B cell (primary cell): ENCODE data around the gene TCEANC. TPM values are rescaled to one million over a fixed set of nuclear protein-coding genes. Genes with fewer than 3 reads are reported as not detected.
"Not testable (repeated sequence)": the region's sequence is repeated elsewhere in the genome, so short reads cannot be mapped to it uniquely, and the experiment has no call there.

Experiments
- ATAC-seq: fragments of 200-7000 bp; cut with Tn5 transposase; one replicate; pipeline ENCODE4 v1.10.0; 2021; ENCODE audit warnings: low read depth, mild to moderate bottlenecking, moderate number of reproducible peaks, moderate library complexity
- CTCF ChIA-PET: fragments of 350-600 bp; sonication (Branson Sonifier 250); formaldehyde crosslinking; loops from one replicate; lab custom pipeline; 2021; ENCODE audit warnings: antibody characterized with exemption, inconsistent platforms; lab: Charles Lee
- POLR2A ChIA-PET: fragments of 350-600 bp; sonication (Branson Sonifier 250); formaldehyde crosslinking; loops from one replicate; lab custom pipeline; 2021; ENCODE audit warnings: antibody characterized with exemption; lab: Charles Lee
- DNase-seq: peaks from one replicate; pipeline ENCODE4 v3.0.0; 2013
- H2AFZ ChIP-seq: 2 replicates; pipeline ENCODE4 v1.6.1; 2012; ENCODE audit warnings: mild to moderate bottlenecking, low read depth, low read length; ENCODE audit not compliant: insufficient read depth, poor library complexity, severe bottlenecking
- H3K27ac ChIP-seq, 2 donors: 1 replicate in 1 of 2; 2 replicates in 1 of 2; pipeline ENCODE4 v1.5.1; 2012 to 2013; ENCODE audit warnings: low read length in 2 of 2, mild to moderate bottlenecking in 2 of 2, moderate library complexity in 1 of 2
- H3K27me3 ChIP-seq, 4 experiments: fragments of 200-600 bp in 1 of 4; sonication (generic) in 1 of 4; replicated peaks in 1 of 4; 1 replicate in 2 of 4; 2 replicates in 2 of 4; pipeline versions ENCODE4 v1.6.1 to v1.7.0; 2013 to 2016; ENCODE audit warnings: low read length in 3 of 4, mild to moderate bottlenecking in 2 of 4, mixed read lengths in 1 of 4, moderate library complexity in 1 of 4; ENCODE audit not compliant: insufficient read depth in 4 of 4, control insufficient read depth in 3 of 4; ENCODE audit errors: control extremely low read depth in 1 of 4
- H3K36me3 ChIP-seq, 2 experiments: replicated peaks in 1 of 2; 1 replicate in 1 of 2; 2 replicates in 1 of 2; pipeline versions ENCODE4 v1.6.1 to v1.7.1; 2013; ENCODE audit warnings: low read length in 1 of 2; ENCODE audit not compliant: insufficient read depth in 2 of 2, control insufficient read depth in 1 of 2; ENCODE audit errors: control extremely low read depth in 1 of 2, extremely low read depth in 1 of 2
- H3K4me1 ChIP-seq, 2 donors: fragments of 200-600 bp in 1 of 2; sonication (generic) in 1 of 2; 1 replicate in 1 of 2; 2 replicates in 1 of 2; pipeline versions ENCODE4 v1.5.1 to v1.6.1; 2013 to 2017; ENCODE audit warnings: low read length in 2 of 2; ENCODE audit not compliant: control insufficient read depth in 2 of 2, insufficient read depth in 2 of 2
- H3K4me2 ChIP-seq: replicated peaks from 2 replicates; pipeline ENCODE3; 2012; ENCODE audit warnings: mild to moderate bottlenecking, low read depth, low read length; ENCODE audit not compliant: poor library complexity, severe bottlenecking
- H3K4me3 ChIP-seq, 5 experiments: fragments of 200-600 bp in 1 of 5; sonication (generic) in 1 of 5; 1 replicate in 3 of 5; 2 replicates in 2 of 5; pipeline versions ENCODE4 v1.5.1 to v1.7.0; 2011 to 2016; ENCODE audit warnings: low read length in 4 of 5, mild to moderate bottlenecking in 4 of 5, low read depth in 2 of 5, control low read depth in 1 of 5, moderate library complexity in 1 of 5; ENCODE audit not compliant: insufficient read depth in 1 of 5; ENCODE audit errors: control extremely low read depth in 1 of 5, extremely low read depth in 1 of 5
- H3K79me2 ChIP-seq: fragments of 200-600 bp; sonication (generic); one replicate; pipeline ENCODE4 v1.6.0; 2016; ENCODE audit warnings: low read length; ENCODE audit not compliant: control insufficient read depth, insufficient read depth
- H3K9ac ChIP-seq: fragments of 200-600 bp; sonication (generic); 2 replicates; pipeline ENCODE4 v1.6.1; 2017; ENCODE audit warnings: mild to moderate bottlenecking, low read length, moderate library complexity
- H3K9me3 ChIP-seq, 3 donors: one replicate each; pipeline versions ENCODE4 v1.6.1 to v1.7.1; 2013; ENCODE audit warnings: low read length in 2 of 3; ENCODE audit not compliant: control insufficient read depth in 2 of 3, insufficient read depth in 1 of 3; ENCODE audit errors: control extremely low read depth in 1 of 3
- H4K20me1 ChIP-seq: 2 replicates; pipeline ENCODE4 v1.6.0; 2012; ENCODE audit warnings: mild to moderate bottlenecking, low read length; ENCODE audit not compliant: insufficient read depth, control insufficient read depth, poor library complexity, severe bottlenecking
- H3K27ac Mint-ChIP-seq: one replicate; pipeline ENCODE4 v1.8.0; 2021; ENCODE audit warnings: mixed read lengths
- H3K27me3 Mint-ChIP-seq: one replicate; pipeline ENCODE4 v1.8.0; 2021; ENCODE audit warnings: mixed read lengths
- H3K4me1 Mint-ChIP-seq: one replicate; pipeline ENCODE4 v1.8.0; 2021; ENCODE audit warnings: mixed read lengths
- H3K4me3 Mint-ChIP-seq: one replicate; pipeline ENCODE4 v1.8.0; 2021; ENCODE audit warnings: mixed read lengths
- H3K9me3 Mint-ChIP-seq: one replicate; pipeline ENCODE4 v1.8.0; 2022; ENCODE audit warnings: mixed read lengths; ENCODE audit not compliant: insufficient read depth
- EZH2 ChIP-seq: IDR thresholded peaks from 2 replicates; pipeline ENCODE4 v1.6.1; 2012; ENCODE audit warnings: borderline replicate concordance, low read depth, mild to moderate bottlenecking, moderate library complexity, low read length; ENCODE audit not compliant: insufficient read depth, poor library complexity, severe bottlenecking
- WGBS: methylation state at CpG from one replicate; pipeline ENCODE4 v1.1.5; 2013; ENCODE audit warnings: missing lambda C conversion rate; ENCODE audit not compliant: insufficient coverage; 5-methylcytosine and 5-hydroxymethylcytosine counted together
- intact Hi-C: fragments of 100-400 bp; cut with micrococcal nuclease; formaldehyde crosslinking; loops from one replicate; pipeline ENCODE4 v1.10.0; 2022
- polyA plus RNA-seq: library from polyadenylated mRNA; depleted of rRNA; stranded (reverse); fragments of >200 nt; gene quantifications from 2 replicates; pipeline ENCODE4 v1.2.3, GENCODE V29; 2012
- total RNA-seq, 2 donors: library from RNA; stranded (reverse); fragments of 120-200 nt in 1 of 2; gene quantifications; 1 replicate in 1 of 2; 2 replicates in 1 of 2; pipeline versions ENCODE4 v1.2.3 to v1.2.4, GENCODE V29; 2013 to 2022
- TF ChIP-seq, protein P1 (sequence below): fragments of 200-600 bp; IDR thresholded peaks from one replicate; pipeline ENCODE4 v1.8.0; 2022; ENCODE audit warnings: antibody characterized with exemption, mild to moderate bottlenecking

The TCEANC gene
- total and polyA plus RNA-seq, 2 donors (not counting 1 experiment from before 2014, with no cell fraction given), result 5.5 to 10.0 TPM

DNA sequence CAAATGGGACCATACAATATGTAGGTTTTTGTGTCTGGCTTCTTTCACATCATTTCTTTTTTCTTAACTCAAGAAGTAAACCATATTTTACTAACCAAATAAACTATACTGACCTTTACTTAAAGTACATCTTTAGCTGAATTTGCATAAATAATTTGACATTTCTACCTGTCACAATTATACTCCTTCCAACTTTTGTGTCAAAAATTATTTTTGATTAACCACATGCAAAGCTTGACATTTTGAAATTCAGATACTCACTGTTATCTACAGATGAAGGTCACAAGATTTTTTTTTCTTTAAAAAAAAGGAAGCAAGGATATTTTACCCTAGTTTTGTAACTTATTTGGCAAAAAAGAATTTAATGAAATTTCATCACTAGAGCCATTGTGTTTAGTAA, 23.9 kb downstream of the TCEANC start:
- ATAC-seq (no peak), DNase-seq (no peak)
- intact Hi-C loops, result no loop called here
- Histone ChIP-seq H4K20me1 (no peaks in the 10 kb centered on the region), H3K9ac (no peak overlapping the region), H3K79me2 (no peaks in the 10 kb centered on the region), H3K27ac (no peak overlapping the region), H2AFZ (no peak overlapping the region), H3K4me2 (no peak overlapping the region), H3K9me3 (no peaks in the 10 kb centered on the region), H3K4me3 (no peak overlapping the region), H3K27me3 (no peaks in the 10 kb centered on the region), H3K36me3 (no peaks in the 10 kb centered on the region), H3K4me1 (no peaks in the 10 kb centered on the region)
- H3K27me3 Mint-ChIP-seq, result no peaks in the 10 kb centered on the region
- peaks cover 6% of the 10 kb centered on the region for H3K4me1 Mint-ChIP-seq
- H3K27ac Mint-ChIP-seq, result no peak overlapping the region
- ChIA-PET CTCF (interaction anchor here (1.2 kb wide), 1 partner anchor 104 kb away, joined by 3 read pairs; no protein-coding TSS in a partner anchor), POLR2A (no interaction called here)
- H3K9me3 Mint-ChIP-seq, result no peaks in the 10 kb centered on the region
- no peak overlapping the region for H3K4me3 Mint-ChIP-seq
- no peak for TF ChIP-seq EZH2
- TF ChIP-seq, protein P1, sequence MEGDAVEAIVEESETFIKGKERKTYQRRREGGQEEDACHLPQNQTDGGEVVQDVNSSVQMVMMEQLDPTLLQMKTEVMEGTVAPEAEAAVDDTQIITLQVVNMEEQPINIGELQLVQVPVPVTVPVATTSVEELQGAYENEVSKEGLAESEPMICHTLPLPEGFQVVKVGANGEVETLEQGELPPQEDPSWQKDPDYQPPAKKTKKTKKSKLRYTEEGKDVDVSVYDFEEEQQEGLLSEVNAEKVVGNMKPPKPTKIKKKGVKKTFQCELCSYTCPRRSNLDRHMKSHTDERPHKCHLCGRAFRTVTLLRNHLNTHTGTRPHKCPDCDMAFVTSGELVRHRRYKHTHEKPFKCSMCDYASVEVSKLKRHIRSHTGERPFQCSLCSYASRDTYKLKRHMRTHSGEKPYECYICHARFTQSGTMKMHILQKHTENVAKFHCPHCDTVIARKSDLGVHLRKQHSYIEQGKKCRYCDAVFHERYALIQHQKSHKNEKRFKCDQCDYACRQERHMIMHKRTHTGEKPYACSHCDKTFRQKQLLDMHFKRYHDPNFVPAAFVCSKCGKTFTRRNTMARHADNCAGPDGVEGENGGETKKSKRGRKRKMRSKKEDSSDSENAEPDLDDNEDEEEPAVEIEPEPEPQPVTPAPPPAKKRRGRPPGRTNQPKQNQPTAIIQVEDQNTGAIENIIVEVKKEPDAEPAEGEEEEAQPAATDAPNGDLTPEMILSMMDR, result no peak

DNA sequence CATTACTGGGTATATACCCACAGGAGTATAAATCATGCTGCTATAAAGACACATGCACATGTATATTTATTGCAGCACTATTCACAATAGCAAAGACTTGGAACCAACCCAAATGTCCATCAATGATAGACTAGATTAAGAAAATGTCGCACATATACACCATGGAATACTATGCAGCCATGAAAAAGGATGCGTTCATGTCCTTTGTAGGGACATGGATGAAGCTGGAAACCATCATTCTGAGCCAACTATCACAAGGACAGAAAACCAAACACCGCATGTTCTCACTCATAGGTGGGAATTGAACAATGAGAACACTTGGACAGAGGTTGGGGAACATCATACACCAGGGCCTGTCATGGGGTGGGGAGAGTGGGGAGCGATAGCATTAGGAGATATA, 26.8 kb downstream of the TCEANC start:
- H3K9me3 Mint-ChIP-seq, H4K20me1 ChIP-seq, DNase-seq, intact Hi-C loops, H3K4me3 ChIP-seq, CTCF ChIA-PET, H2AFZ ChIP-seq, H3K79me2 ChIP-seq, H3K4me1 Mint-ChIP-seq, H3K4me3 Mint-ChIP-seq, H3K27me3 Mint-ChIP-seq, H3K4me2 ChIP-seq, ATAC-seq, H3K9ac ChIP-seq, H3K9me3 ChIP-seq, H3K27me3 ChIP-seq, POLR2A ChIA-PET, H3K36me3 ChIP-seq, H3K27ac ChIP-seq, H3K27ac Mint-ChIP-seq, H3K4me1 ChIP-seq: not testable (repeated sequence)
- WGBS, result no CpG with 5 or more reads among the region's 4 CpGs
